Spleen (tissue), 3 donors: ENCODE measurements around the gene LOXHD1.

Source experiments
- POLR2A ChIP-seq, 3 donors: fragments of 450-650 bp; IDR thresholded peaks; one replicate each; pipeline ENCODE4 v1.5.1; 2017; ENCODE audit warnings: antibody characterized with exemption in 3 of 3, mild to moderate bottlenecking in 1 of 3
- POLR2AphosphoS5 ChIP-seq, 3 donors: sonication (generic); formaldehyde crosslinking; IDR thresholded peaks; one replicate each; pipeline ENCODE4 v1.5.1; 2017; ENCODE audit warnings: antibody characterized with exemption in 3 of 3

- TF ChIP-seq POLR2AphosphoS5 (IDR thresholded peaks at IDR 0.05), result no peak
- no peak for TF ChIP-seq POLR2A (IDR thresholded peaks at IDR 0.05)
Measured at GRCh38 chr18:46696702-46697101, 39.7 kb upstream of the LOXHD1 start.
